ENCODE results near the gene ZNF32.

DNA sequence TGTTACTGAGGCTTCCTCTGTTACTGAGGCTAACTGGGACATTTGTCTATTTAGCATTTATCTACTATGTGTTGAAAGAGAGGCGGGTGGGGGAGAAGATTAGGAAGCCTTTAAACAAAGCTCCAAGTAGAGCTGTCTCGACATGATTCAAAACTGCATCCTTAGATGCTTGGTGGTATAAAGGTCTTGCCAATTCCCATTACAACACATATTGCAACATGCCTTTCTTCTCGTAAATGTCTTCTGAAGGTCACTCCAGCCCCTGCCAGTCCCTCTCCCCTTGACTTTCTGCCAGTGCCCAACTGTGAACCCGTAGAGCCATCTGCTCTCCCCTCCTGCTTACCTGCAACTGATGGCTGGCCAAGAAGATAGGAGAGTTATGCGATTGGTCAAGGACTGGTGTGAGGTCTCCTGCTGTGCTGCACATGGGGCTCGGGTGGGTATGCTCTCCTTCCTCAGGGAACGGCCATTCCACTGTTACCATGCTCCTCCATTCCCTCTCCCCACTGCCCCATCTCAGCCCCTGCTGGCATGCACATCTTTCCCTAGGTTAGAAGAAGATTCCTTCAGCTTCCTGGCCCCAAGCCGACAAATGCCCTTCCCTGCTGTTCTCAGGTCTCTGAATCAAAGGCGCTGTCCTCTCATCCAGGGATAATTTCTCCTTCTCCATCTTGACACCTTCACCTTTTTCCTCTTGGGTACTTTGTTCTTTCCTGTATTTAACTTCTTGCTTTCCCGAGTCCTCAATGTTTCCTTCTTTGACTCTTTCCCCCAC, 43.6 kb upstream of the ZNF32 start:
- TF ChIP-seq, protein P1, sequence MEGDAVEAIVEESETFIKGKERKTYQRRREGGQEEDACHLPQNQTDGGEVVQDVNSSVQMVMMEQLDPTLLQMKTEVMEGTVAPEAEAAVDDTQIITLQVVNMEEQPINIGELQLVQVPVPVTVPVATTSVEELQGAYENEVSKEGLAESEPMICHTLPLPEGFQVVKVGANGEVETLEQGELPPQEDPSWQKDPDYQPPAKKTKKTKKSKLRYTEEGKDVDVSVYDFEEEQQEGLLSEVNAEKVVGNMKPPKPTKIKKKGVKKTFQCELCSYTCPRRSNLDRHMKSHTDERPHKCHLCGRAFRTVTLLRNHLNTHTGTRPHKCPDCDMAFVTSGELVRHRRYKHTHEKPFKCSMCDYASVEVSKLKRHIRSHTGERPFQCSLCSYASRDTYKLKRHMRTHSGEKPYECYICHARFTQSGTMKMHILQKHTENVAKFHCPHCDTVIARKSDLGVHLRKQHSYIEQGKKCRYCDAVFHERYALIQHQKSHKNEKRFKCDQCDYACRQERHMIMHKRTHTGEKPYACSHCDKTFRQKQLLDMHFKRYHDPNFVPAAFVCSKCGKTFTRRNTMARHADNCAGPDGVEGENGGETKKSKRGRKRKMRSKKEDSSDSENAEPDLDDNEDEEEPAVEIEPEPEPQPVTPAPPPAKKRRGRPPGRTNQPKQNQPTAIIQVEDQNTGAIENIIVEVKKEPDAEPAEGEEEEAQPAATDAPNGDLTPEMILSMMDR (conservative IDR thresholded peaks at IDR 0.05; ENCODE audit: low read depth, low read length): no peak
- TF ChIP-seq EZH2 (IDR thresholded peaks at IDR 0.05; ENCODE audit: low read length, unreplicated experiment) (no peak), EZH2phosphoT487 (IDR thresholded peaks at IDR 0.05; ENCODE audit: borderline replicate concordance, low read length) (no peak)
